GM18526 (cell line): ENCODE measurements around the gene AGAP1.

ENCODE experiments used
- POLR2A ChIP-seq: IDR thresholded peaks from 3 replicates; pipeline ENCODE4 v1.6.1; 2011; ENCODE audit not compliant: insufficient read length; ENCODE audit errors: extremely low read depth

Gene AGAP1

DNA sequence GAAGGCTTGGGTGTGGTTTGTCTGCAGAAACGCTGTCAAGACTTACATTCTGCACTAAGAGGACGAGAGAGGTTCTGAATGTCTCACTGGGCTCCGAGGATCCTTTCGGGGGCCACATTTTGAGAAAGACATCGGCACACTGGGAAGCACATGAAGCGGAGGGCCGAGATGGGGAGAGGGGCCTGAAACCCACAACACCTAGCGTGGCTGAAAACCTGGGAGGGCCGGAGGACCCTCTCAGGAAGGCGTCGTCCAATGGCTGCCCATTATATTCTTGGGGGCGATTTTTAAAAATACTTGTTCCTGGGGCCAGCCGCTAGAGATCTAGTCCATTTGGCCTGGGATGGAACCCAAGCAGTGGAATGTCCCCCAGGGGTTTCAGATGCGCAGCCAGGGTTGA, 444.8 kb downstream of the AGAP1 start:
- TF ChIP-seq POLR2A = no peak

DNA sequence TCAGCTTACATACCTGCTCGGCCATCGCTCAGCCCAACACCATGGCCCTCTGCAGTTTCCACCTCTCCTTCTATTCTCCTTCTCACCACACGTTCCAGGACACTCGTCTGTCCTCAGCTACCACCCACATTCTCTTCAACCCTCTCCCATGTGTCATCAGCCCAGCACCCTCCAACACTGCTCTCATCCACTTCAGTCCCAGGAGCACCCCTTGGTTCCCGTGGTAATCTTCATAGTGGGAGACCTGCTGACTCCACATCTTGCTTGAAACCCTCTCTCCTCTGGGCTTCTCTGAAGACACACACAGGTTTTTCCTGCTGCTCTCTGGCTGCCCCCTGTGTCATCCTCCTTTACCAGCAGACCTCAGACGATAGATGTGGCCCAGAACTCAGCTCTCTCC, 445.6 kb downstream of the AGAP1 start:
- no peak for TF ChIP-seq POLR2A

DNA sequence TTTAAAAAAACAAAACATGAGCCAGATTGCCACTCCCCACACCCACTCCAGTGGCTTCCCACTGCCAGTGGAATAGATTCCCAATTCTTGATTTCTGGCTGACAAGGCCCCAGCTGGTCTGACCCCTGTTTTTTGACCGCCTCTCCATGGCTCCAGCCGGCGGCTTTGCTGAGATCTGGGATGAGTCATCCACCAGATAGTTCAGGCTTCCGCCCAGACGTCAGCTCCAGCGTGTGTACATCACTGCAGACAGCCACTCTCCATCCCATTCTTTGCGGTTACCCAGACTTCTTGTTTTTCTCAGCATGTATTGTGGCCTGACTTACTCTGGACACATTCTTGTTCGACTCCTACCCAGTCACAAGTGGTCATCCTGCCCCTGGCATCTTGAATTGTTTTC, 446.5 kb downstream of the AGAP1 start:
- no peak for TF ChIP-seq POLR2A

DNA sequence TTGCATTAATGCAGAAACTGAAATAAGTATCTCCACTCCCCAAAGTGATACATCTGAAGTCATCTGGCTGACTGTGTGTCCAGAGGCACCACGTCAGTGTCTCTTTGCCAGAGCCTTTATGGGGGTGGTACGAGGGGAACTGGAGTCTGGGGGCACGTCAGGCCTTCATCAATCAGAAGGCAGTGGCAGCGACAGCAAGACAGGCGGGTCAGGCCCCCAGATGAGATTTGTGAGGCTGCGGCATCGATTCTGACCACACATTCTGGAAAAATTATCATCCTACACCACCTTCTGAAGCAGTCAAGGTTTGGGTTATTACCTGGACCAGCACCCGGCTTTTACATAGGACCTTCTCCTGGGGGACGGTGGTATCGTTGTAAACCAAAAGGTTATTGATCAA, 450.7 kb downstream of the AGAP1 start:
- TF ChIP-seq POLR2A = no peak

DNA sequence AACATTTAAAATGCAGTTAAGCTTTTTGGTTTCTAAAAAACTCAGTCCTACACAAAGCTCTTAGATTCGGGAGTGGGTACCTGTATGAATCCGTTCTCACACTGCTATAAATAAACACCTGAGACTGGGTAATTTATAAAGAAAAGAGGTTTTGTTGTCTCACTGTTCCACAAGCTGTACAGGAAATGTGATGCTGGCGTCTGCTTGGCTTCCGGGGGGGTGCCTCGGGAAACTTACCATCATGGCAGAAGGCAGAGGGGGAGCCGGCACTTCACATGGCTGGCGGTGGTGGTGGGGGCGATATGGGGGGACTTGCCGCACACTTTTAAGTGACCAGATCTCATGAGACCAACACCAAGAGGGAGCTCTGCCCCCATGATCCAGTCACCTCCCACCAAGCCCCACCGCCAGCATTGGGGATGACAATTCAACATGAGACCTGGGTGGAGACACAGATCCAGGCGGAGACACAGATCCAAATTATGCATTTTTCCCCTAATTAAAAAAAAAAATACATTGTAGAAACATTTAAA, 451.8 kb downstream of the AGAP1 start:
- no peak for TF ChIP-seq POLR2A

DNA sequence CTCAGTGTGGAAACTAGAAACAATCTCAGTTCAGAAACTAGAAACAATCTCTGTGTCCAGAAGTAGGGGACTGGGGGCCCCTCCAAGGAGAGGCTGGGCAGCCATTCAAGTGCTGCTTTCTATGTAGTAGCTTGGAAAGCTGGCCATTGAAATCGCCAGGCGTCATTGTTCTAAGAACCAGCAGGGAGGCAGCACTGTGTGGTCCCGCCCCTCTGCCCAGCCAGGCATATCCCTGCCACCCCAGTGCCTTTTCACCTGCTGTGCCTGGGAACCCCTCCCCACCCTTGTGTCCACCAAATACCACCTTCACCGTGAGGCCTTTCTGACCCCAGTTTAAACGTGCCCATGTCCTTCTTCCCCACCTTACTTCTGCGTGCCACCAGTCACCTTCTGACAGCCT, 452.7 kb downstream of the AGAP1 start:
- no peak for TF ChIP-seq POLR2A

DNA sequence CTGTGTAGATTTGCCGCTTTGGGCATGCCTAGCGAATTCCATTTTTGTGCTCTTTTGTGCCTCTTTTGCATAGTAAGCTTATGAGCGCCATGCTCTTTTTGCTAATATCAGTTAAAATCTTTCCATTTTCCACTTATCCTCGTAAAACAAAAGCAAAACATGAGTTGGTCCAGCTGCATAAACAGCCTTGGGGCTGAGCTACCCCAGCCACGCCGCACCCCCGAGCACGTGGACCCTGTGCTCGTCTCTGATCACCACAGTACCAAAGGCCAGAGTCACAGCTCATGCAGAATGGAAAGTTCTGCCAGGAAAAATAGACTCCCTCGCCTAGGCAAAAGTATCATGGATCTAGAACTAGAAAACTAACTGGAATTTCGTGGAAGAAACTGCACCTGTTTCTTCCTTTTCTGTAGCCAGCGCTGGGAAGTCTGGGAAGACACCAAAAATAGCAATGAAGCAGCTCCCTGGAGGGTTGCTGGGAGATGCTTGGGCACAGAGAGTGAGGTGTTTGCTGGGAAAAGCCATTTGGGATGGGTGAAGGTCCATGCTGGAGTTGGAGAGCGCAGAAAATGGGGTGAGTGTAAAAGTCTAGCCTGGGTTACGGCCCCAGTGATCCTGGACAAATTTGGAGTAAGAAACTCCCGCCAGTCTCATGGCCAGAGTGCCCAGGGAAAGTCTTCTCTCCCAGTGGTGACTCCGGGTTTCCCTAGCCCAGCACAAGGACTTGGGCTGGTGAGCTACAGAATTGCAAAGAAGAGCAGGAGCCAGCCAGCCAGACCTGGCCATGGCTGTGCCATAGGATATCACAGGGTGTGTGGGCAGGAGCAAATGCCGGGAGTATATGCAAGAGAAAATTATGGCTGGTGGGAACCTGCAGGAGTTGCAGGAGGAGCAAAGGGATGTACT, 456.0 kb downstream of the AGAP1 start:
- TF ChIP-seq POLR2A = no peak

DNA sequence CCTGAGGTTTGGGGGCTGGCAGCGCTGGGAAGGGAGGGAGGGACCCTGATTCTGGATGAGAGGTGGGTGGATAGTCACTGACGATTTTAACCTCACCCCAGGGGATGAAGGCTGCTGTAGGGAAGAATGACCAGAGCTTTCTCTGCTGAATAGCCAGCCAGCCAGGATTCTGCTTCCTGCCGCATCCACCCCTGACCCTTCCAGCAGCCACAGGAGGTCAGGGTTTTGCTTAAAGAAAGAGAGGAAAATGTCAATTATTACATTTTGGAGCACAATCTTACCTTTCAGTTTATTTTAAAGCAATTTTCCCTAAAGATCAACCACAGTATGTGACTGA, 456.6 kb downstream of the AGAP1 start:
- TF ChIP-seq POLR2A = no peak

DNA sequence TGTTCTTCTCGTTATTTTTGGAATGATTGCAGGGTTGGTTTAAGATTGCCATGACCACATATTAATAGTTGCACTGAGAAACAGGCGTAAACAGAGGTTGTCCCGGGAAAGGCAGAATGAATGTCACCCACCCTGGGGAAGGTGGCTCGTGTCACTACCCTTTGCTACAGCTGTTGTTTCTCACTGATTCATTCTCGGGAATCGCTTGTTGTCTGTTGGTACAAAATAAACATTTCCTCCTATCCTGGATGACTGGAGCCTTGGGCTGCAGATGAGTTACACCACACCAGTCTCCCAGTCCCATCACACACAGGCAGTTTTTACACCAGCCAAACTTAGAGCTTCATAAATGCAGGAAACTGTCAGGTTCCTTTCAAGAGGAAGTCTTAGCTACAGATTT, 457.6 kb downstream of the AGAP1 start:
- TF ChIP-seq POLR2A = no peak

DNA sequence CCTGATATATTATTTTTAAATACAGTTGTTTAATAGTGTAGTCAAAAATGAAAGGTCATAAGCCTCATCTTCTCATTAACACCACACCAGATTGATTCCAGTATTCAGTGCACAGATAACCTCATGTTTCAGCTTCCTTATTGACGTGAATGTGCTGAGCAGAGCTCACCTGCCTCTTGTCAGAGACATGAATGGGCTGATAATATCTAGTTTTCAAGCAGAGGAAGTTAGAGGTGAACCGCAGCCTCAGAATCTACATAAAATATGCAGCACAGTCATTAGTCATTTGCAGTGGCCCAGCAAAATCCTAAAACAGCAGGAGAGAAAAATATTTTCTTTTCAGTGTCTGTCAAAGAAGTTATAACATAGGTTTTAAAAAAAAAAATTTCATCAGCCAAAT, 458.1 kb downstream of the AGAP1 start:
- TF ChIP-seq POLR2A = no peak

DNA sequence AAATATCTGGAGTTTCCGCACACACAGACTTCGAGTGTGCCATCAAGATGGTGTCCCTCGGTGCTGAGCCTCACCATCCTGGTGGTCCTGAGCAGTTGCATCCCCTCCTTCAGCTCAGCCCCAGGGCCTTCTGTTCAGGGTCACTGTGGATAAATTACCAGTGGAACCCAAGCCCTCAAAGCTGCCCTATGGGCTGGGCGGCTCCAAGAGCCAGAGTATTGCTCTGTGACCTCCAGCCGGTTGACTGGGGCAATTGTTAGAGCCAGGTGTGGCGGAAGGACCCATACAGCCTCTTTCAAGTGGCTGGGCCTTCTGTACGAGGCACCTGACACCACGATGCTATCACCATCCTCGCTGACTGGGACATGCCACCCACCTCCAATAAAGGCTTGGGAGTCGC, 458.9 kb downstream of the AGAP1 start:
- no peak for TF ChIP-seq POLR2A

DNA sequence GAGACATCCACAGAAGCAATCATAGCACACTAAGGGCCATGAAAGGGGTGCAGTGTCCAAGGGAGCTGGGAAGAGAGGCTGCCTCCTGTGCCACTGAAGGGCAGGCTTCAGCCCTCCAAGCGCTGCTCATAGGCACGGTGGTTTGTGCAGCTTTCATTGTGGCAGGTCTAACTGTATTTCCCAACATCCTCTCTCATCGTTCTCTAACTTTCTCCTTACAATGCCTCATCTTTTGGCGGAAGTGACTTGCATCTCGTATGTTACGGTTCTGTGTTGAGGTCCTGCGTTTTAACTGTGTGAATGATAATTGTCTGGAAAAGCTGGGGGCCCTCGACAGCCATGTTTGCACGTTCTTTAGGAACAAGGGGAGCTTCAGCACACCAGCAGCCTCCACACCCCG, 460.4 kb downstream of the AGAP1 start:
- TF ChIP-seq POLR2A = no peak

DNA sequence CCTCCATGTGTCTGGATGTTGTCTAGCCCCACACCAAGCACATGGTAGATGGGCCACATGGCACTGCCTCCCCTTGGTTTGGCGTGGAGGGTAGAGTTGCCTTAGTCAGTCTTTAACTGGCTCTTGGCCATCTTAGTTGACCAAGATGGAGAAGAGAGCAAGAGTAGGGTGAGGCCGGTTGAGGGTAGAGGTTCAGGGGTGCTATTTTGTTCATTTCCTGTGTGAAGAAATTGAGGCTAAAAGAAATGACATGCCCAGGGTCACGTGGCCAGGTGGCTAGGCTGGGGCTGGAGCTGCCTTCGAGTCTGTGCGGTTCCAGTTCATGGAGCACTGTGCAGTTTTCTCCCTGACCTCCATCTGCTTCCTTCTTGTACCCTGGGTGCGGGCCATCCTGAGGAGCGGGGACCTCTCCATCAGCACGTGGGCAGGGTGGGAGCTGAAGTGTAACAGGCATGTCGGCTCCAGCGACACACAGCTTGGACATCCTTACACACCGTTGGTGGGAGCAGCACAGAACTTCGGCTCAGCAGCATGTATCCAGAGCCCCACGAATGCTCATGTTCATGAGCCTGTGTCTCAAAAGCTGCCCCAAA, 461.1 kb downstream of the AGAP1 start:
- TF ChIP-seq POLR2A = no peak

DNA sequence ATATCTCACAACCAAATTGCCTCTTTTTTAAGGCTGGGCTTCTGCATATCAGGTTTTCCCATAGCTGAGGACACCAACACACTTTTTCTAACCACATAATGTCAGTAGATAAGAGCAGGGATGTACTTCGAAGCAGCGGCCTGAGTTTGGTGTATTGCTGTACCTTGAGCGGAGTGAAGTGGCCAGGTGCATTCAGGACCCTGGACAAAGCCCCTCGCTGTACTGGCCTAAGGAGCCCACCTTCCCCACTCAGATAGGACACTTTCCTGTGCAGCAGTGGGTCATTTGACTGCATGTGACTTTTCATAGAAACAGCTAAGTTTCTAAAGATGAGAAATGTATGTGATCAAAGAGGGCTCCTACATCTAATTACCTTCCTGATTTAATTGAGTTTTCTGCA, 461.8 kb downstream of the AGAP1 start:
- no peak for TF ChIP-seq POLR2A

DNA sequence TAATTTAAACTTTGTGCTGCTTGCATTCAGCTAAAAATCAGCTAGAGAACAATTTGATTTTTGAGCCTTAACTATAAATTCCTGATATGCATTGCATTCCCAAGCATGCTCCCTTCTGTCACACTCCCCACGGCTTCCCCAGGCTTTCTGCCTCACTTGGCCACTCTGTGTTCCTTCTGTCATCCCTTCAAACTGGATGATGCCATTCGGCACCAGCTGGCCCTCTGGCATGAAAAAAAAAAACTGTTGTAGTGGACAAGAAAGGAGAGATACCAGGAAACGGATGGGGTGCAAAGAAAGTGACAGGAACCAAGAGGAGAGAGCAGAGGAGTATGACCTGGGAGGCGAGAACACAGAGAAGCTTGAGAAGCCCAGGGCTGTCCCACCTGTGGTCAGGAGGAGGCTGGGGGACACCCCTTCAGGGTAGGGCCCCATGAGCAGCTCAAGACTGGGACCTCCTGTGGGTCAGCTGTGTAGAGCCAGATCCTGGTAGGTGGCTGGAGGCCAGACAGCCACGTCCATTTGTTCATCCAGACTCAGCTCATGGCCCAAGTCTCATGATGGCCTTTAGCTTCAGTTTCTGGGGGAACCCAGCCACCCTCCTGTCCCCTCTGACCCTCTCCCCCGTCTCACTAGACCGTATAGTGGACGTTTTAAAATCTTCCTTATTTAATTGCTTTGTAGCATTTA, 462.6 kb downstream of the AGAP1 start:
- no peak for TF ChIP-seq POLR2A

DNA sequence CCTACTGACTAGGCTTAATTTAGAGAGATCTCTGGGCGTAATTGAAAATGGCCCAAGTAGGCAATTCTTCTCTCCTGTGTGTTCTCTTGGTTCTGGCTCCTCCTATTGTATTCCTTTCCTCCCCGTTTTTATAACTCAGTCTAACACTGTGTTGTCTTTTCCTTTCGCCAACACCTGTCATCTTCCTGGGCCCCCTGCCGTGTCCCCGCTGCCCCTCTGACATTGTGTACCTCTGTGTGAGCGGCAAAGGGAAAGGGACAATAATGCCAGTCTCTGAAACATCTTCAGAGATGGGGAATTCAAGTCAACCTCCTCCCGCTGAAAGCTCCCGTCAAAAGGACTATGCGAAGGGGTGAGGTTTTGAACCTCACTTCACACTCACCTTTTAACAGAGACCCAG, 463.4 kb downstream of the AGAP1 start:
- no peak for TF ChIP-seq POLR2A
